DOHH2 (cell line): ENCODE data around the gene FARP2.

Experiments
- H3F3A ChIP-seq: fragments of 200-600 bp; sonication (generic), shearing (Covaris generic); 2 replicates; pipeline ENCODE4 v1.6.0; 2016; ENCODE audit warnings: antibody characterized with exemption, mild to moderate bottlenecking; ENCODE audit not compliant: control insufficient read depth, insufficient read depth
- H3K27ac ChIP-seq: fragments of 200-600 bp; sonication (generic); 2 replicates; pipeline ENCODE4 v1.5.1; 2014; ENCODE audit warnings: low read depth, mild to moderate bottlenecking, low read length, moderate library complexity
- H3K27me3 ChIP-seq: fragments of 200-600 bp; sonication (generic); 2 replicates; pipeline ENCODE4 v1.6.1; 2014; ENCODE audit warnings: mild to moderate bottlenecking, low read length, mixed read lengths; ENCODE audit not compliant: control insufficient read depth
- H3K36me3 ChIP-seq: fragments of 200-600 bp; sonication (generic); 2 replicates; pipeline ENCODE4 v1.6.1; 2014; ENCODE audit warnings: mild to moderate bottlenecking, low read length, moderate library complexity, mixed read lengths; ENCODE audit not compliant: control insufficient read depth
- H3K4me1 ChIP-seq: fragments of 200-600 bp; sonication (generic); 2 replicates; pipeline ENCODE4 v1.6.1; 2014; ENCODE audit warnings: mild to moderate bottlenecking, low read length, mixed read lengths; ENCODE audit not compliant: control insufficient read depth
- H3K4me2 ChIP-seq: fragments of 200-600 bp; sonication (generic); 2 replicates; pipeline ENCODE4 v1.6.0; 2014; ENCODE audit warnings: mild to moderate bottlenecking, low read length, moderate library complexity
- H3K4me3 ChIP-seq: fragments of 200-600 bp; sonication (generic); 2 replicates; pipeline ENCODE4 v1.5.1; 2014; ENCODE audit warnings: mild to moderate bottlenecking, low read length, mixed read lengths
- H3K79me2 ChIP-seq: fragments of 200-600 bp; sonication (generic); 2 replicates; pipeline ENCODE4 v1.6.1; 2014; ENCODE audit warnings: mild to moderate bottlenecking, low read length, mixed read lengths; ENCODE audit not compliant: control insufficient read depth
- H3K9me2 ChIP-seq: fragments of 200-600 bp; sonication (generic); replicated peaks from 2 replicates; pipeline ENCODE4 v1.6.1; 2014; ENCODE audit warnings: mild to moderate bottlenecking, low read length, mixed read lengths; ENCODE audit not compliant: control insufficient read depth
- H3K9me3 ChIP-seq: fragments of 200-600 bp; sonication (generic); 2 replicates; pipeline ENCODE4 v1.6.1; 2014; ENCODE audit warnings: antibody characterized with exemption, low read length, mixed read lengths; ENCODE audit not compliant: control insufficient read depth, insufficient read depth
- H4K20me1 ChIP-seq: fragments of 200-600 bp; sonication (generic); 2 replicates; pipeline ENCODE4 v1.6.0; 2014; ENCODE audit warnings: low read depth, mild to moderate bottlenecking, antibody characterized with exemption, low read length, moderate library complexity; ENCODE audit not compliant: control insufficient read depth, insufficient read depth
- CTCF ChIP-seq: fragments of 200-600 bp; sonication (generic); IDR thresholded peaks from one replicate; pipeline ENCODE4 v1.5.1; 2014; ENCODE audit warnings: antibody characterized with exemption, mild to moderate bottlenecking, low read depth, low read length; ENCODE audit not compliant: poor library complexity, severe bottlenecking
- EZH2phosphoT487 ChIP-seq: fragments of 200-600 bp; sonication (generic); IDR thresholded peaks from 2 replicates; pipeline ENCODE4 v1.6.1; 2017; ENCODE audit warnings: borderline replicate concordance, mild to moderate bottlenecking, antibody characterized with exemption, low read length, moderate library complexity, mixed read lengths

Gene FARP2

GRCh38 chr2:241479026-241479898 is 123.2 kb downstream of the FARP2 start:
- no peaks in the 10 kb centered on the region for H4K20me1 ChIP-seq
- H3K36me3 ChIP-seq: no peaks in the 10 kb centered on the region
- H3K4me2 ChIP-seq: no peak overlapping the region

GRCh38 chr2:241481687-241482086 is 125.6 kb downstream of the FARP2 start:
- no peaks in the 10 kb centered on the region for H3F3A ChIP-seq
- no peaks in the 10 kb centered on the region for H4K20me1 ChIP-seq
- H3K27ac ChIP-seq: no peak overlapping the region
- H3K4me1 ChIP-seq: no peaks in the 10 kb centered on the region
- no peaks in the 10 kb centered on the region for H3K9me3 ChIP-seq
- no peaks in the 10 kb centered on the region for H3K27me3 ChIP-seq
- H3K4me3 ChIP-seq: no peak overlapping the region
- no peaks in the 10 kb centered on the region for H3K79me2 ChIP-seq
- no peaks in the 10 kb centered on the region for H3K9me2 ChIP-seq
- H3K4me2 ChIP-seq: no peak overlapping the region
- H3K36me3 ChIP-seq: no peaks in the 10 kb centered on the region
- no peak for TF ChIP-seq EZH2phosphoT487
- no peak for TF ChIP-seq CTCF

More at GRCh38 chr2:241479026-241479898, 123.2 kb downstream of the FARP2 start:
- no peak overlapping the region for H3K27ac ChIP-seq
- no peaks in the 10 kb centered on the region for H3K9me3 ChIP-seq
- H3K4me3 ChIP-seq: no peak overlapping the region
- no peaks in the 10 kb centered on the region for H3F3A ChIP-seq
- no peaks in the 10 kb centered on the region for H3K79me2 ChIP-seq
- H3K27me3 ChIP-seq: no peaks in the 10 kb centered on the region
- no peaks in the 10 kb centered on the region for H3K4me1 ChIP-seq
- no peak for TF ChIP-seq EZH2phosphoT487
- TF ChIP-seq CTCF: no peak
- H3K9me2 ChIP-seq: no peaks in the 10 kb centered on the region

GRCh38 chr2:241482126-241482955 is 126.3 kb downstream of the FARP2 start:
- H3K4me1 ChIP-seq: no peaks in the 10 kb centered on the region
- H4K20me1 ChIP-seq: no peaks in the 10 kb centered on the region
- H3K9me3 ChIP-seq: no peaks in the 10 kb centered on the region
- H3K27me3 ChIP-seq: no peaks in the 10 kb centered on the region
- TF ChIP-seq CTCF: no peak
- TF ChIP-seq EZH2phosphoT487: no peak
- no peaks in the 10 kb centered on the region for H3F3A ChIP-seq
- no peaks in the 10 kb centered on the region for H3K36me3 ChIP-seq
- no peak overlapping the region for H3K27ac ChIP-seq
- H3K9me2 ChIP-seq: no peaks in the 10 kb centered on the region
- H3K4me2 ChIP-seq: no peak overlapping the region
- no peak overlapping the region for H3K4me3 ChIP-seq
- H3K79me2 ChIP-seq: no peaks in the 10 kb centered on the region
